Epithelial cell of proximal tubule (primary cell): ENCODE results near the gene ATP9A. TPM values are rescaled to one million over a fixed set of nuclear protein-coding genes. Genes with fewer than 3 reads are reported as not detected.
A peak's percentile ranks its signal among the peaks of the same experiment; 100 is the strongest.
"Not testable (repeated sequence)": the region's sequence is repeated elsewhere in the genome, so short reads cannot be mapped to it uniquely, and the experiment has no call there.

Source experiments
- DNase-seq: peaks from one replicate; pipeline ENCODE4 v3.0.0-alpha.2; 2011; ENCODE audit warnings: low read depth
- H3K4me3 ChIP-seq: 2 replicates; pipeline ENCODE4 v1.5.1; 2011; ENCODE audit warnings: low read depth, mild to moderate bottlenecking, low read length
- CTCF ChIP-seq: conservative IDR thresholded peaks from 2 replicates; pipeline ENCODE4 v1.5.1; 2012; ENCODE audit warnings: low read depth, mild to moderate bottlenecking, low read length
- total RNA-seq: library from RNA; depleted of rRNA; stranded (reverse); fragments of >200 nt; gene quantifications from 2 replicates; pipeline ENCODE4 v1.2.3, GENCODE V29; 2015

Gene ATP9A
- total RNA-seq, 1 donor from 2014 or later, result 22.5 TPM

- DNase-seq, result no peak
- TF ChIP-seq CTCF, result no peak
- no peak overlapping the region for H3K4me3 ChIP-seq
These were observed 8.2 kb downstream of the ATP9A start for GRCh38 chr20:51759769-51760510.

GRCh38 chr20:51758978-51759544, 9.1 kb downstream of the ATP9A start:
- DNase-seq, result no peak
- no peak for TF ChIP-seq CTCF
- no peak overlapping the region for H3K4me3 ChIP-seq

GRCh38 chr20:51757226-51757625, 11.0 kb downstream of the ATP9A start:
- H3K4me3 ChIP-seq, result no peak overlapping the region
- TF ChIP-seq CTCF, result no peak
- DNase-seq, result no peak

GRCh38 chr20:51756653-51757052, 11.5 kb downstream of the ATP9A start:
- no peak for TF ChIP-seq CTCF
- H3K4me3 ChIP-seq, result no peak overlapping the region
- no peak for DNase-seq

GRCh38 chr20:51753220-51753619, 15.0 kb downstream of the ATP9A start:
- H3K4me3 ChIP-seq, result not testable (repeated sequence)

GRCh38 chr20:51752343-51752951, 15.7 kb downstream of the ATP9A start:
- TF ChIP-seq CTCF, result no peak
- peak; percentile 39 for DNase-seq
- H3K4me3 ChIP-seq, result no peak overlapping the region

More at GRCh38 chr20:51753220-51753619, 15.0 kb downstream of the ATP9A start:
- DNase-seq, result not testable (repeated sequence)

GRCh38 chr20:51750770-51751388, 17.3 kb downstream of the ATP9A start:
- H3K4me3 ChIP-seq, result no peak overlapping the region
- DNase-seq, result no peak
- no peak for TF ChIP-seq CTCF
